Stimulated activated CD8-positive, alpha-beta memory T cell treated with anti-CD3 and anti-CD28 coated beads, Interleukin-15, amount 100 ng/mL, for 48 hours (primary cell): ENCODE data around the gene MTAP.
A peak's percentile ranks its signal among the peaks of the same experiment; 100 is the strongest.
"Not testable (repeated sequence)": the region's sequence is repeated elsewhere in the genome, so short reads cannot be mapped to it uniquely, and the experiment has no call there.

Experiments used
- DNase-seq, 2 donors: peaks; one replicate each; pipeline ENCODE4 v3.0.0-alpha.2; 2020; ENCODE audit warnings: low read depth in 2 of 2

MTAP gene

GRCh38 chr9:21919377-21920362 is 117.2 kb downstream of the MTAP start:
- DNase-seq, result no peak

DNA sequence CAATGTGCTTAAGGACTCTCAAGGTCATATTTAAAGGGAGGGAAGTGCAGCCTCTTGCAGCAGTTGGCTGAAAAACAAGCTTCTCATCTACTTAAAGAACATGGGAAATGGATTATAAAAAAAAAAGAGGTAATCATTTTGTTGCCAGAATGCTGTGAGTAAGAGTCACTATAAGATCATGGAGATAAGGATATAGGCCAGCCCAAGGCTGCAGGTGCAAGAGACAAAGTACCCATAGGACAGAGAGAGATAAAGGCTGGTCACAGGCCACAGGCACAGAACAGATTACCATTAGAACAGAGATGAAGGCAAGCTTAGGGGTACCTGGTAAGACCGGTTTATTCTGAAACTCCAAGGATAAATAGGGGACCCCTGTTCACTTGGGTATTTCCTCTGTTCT is 121.3 kb downstream of the MTAP start:
- no peak for DNase-seq

- DNase-seq, result no peak
Measured at GRCh38 chr9:21927752-21928151, 125.3 kb downstream of the MTAP start.

DNA sequence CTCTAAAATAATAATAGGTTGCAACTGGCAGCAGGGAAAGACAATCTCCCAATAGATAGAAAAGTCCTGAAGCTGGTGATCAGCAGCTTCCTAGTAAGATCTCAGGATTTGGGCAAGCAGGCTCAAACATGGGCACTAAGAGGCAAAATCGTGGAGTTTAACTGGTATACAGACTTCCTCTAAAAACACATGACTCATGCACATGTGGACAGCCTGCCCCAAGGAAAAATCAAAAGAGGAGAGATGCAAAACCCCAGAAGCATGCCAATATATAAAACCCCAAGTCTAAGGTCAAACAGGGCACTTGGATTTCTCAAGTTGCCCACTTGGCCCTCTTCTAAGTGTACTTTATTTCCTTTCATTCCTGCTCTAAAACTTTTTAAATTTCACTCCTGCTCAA is 129.0 kb downstream of the MTAP start:
- DNase-seq, result no peak

DNA sequence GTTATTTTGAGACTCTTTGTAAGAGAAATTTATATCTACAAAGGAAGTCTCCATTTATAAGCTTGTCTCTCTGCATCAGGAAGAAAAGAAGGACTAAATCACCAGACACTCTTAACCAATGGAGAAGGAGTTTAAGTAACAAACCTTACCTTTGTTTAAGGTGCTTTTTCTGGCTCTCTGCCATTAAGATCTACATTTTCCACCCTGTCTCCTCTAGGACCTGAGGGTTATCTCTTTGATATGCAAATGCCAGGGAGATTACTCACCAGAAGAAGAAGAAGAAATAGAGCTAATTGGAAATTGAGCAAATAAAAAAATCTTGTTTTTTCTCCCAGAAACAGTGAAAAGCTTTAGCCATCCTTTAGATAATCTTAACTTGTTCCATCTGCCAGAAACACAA is 130.8 kb downstream of the MTAP start:
- no peak for DNase-seq

- DNase-seq, result no peak
Measured at GRCh38 chr9:21933865-21934264, 131.4 kb downstream of the MTAP start.

DNA sequence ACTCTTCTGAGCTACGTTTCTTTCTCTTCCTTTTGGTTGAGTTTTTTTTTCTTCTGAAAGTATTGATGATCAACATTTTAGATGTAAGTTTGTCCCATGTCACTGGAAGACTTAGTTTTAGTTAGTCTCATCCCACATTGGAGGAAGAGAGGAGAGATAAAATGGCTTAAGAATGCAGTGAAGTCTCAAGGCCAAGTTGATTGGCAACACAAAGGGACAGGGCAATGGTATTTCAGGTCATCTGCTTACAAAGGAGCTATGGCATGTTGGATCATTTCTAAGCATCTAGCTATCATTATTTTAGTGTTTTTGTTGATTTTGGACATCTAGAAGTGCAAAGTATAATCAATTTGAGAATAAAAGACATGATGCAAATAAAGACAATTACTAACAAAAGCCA is 133.2 kb downstream of the MTAP start:
- no peak for DNase-seq

DNA sequence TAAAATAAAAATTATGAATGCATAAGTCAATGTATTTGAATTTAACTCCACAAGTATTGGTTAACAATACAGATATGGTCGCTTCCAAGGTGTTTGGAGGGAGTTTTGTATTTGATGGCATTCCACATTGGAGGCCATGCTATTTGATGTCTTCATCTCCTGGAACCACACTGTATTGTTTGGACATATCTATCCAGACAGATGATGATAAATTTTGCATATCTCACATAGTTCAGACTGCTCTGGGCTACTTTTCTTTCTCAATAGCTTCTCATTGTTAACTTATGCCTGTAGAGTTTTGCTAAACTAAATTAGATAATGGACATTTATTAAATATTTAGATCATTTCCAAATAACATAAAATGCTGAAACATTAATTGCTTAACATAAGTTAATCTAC is 133.7 kb downstream of the MTAP start:
- DNase-seq, result no peak

DNA sequence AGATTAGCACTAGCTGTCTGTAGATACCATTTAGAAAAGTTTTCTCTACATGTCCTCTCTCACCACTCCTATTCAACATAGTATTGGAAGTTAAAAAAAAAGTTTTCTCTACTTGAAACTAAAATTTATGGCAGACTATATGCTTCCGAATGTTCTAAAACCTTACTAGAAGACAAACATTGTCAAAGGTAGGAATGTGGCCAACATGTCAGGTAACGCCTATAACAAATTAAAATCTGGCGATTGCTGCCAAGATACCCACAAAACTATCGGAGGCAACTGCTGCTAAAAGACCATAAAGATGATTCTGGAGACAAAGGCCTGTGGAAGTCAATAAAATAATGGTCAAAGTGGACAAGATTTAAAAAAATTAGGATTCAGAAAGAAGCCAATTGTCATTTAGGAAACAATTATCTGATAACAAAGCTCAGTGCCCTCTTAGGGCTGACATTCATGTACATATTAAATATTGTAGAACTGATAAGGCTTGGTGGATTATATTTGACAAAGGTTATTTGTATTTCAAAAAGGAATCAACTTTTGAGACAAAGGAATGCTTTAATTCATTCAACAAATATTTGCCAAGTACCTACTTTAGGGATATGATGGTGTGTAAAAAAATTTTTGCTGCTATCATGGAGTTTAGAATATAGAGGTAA is 139.0 kb downstream of the MTAP start:
- no peak for DNase-seq

- no peak for DNase-seq
Measured at GRCh38 chr9:21943464-21943863, 141.0 kb downstream of the MTAP start.

DNA sequence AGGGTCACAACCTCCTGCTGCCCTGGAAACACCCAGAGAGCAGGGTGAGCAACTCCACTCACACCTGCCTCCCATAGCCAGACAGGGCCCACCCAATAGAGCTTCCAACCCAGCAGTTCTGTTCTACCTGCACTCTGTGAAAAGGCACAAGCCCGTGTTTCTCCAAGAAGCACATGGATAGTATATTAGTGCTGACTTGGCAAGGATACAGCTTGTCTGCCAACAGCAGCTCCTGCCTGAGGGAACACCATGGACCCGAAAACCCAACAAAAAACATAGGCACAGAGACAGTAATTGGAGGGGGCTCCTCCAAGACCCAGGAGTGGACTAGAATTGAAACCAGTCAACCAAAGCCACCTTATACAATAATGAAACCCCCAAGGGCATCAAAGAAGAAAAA is 143.2 kb downstream of the MTAP start:
- DNase-seq, result no peak

DNA sequence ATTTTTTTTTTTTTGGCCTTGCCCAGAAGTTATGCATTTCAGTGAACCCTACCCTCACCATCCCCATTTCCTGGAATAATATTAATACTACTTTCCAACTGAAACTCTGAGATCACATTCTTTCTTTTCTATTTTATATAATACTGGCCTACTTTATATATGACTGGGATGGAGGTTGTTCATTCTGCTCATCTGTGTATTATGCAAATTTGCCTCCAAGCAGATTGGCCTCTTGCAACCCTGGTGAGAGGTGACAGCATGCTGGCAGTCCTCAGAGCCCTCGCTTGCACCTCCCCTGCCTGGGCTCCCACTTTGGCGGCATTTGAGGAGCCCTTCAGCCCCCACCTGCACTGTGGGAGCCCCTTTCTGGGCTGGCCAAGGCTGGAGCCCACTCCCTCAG is 156.4 kb downstream of the MTAP start:
- DNase-seq, result no peak

DNA sequence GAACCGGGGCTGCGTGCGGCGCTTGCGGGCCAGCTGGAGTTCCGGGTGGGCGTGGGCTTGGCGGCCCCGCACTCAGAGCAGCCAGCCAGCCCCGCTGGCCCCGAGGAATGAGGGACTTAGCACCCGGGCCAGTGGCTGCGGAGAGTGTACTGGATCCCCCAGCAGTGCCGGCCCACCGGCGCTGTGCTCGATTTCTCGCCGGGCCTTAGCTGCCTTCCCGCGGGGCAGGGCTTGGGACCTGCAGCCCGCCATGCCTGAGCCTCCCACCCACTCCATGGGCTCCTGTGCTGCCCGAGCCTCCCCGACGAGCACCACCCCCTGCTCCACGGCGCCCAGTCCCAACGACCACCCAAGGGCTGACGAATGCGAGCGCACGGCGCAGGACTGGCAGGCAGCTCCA is 156.8 kb downstream of the MTAP start:
- DNase-seq, result not testable (repeated sequence)

- DNase-seq, result no peak
Measured at GRCh38 chr9:21961569-21961968, 159.1 kb downstream of the MTAP start.

GRCh38 chr9:21964925-21965385 is 162.5 kb downstream of the MTAP start:
- DNase-seq, result peak; percentile 40 to 43

DNA sequence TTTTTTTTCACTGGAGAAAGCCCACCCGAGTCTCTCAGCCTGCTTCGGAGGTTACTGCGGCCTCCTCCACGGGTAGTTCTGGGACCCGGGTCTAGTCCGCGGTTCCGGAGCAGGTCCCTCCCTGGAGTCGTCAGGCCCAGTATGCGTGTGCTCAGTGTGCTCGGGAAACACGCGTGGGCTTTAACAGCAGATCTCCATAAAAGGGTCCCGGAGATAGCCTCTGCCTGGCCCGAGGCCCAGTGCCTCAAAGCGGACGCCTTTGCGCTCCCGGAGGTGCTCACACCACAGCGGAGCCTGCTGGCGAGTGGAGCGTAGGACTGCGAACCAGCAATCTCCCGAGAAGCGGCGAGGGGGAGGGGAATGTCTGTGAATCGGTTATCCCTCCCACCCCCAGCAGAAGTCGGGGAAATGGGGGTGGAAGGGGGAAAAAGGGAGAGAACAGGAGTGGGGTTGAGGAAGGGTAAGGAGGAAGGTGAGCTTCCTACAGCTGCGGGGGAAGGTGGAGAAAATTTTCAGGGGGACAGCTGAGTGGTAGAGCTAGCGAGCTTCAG is 163.0 kb downstream of the MTAP start:
- DNase-seq, result peak in 1 of 2 donors; percentile 33

DNA sequence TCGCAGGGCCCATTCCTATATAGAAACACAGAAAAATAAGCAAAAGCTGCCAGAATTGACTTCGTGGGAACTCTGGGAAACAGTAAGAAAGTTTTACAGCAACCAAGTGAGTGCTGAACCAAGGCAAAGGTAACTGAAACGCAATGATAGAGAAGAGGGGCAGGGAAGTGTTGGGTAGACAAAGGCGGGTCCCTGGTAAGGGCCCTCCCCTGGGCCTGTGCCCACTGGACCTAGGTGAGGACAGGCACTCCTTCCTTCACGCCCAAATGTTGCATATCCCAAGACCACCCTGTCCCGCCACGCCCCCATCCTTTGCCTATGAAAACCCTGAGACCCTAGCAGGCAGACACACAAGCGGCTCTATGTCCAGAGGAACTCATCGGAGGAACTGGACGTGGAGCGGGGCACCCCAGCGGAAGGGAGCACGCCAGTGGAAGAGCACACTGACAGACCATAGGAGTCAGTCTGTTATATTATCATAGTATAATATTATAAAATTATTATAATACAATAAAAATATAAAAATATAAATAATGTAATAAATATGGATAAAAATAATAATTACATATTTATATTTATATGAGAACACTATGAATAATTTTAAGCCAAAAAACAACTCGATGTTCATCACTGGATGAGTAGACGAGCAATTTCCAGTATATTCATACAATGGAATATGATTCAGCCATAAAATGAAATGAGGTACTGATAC is 163.9 kb downstream of the MTAP start:
- no peak for DNase-seq

GRCh38 chr9:21967169-21967568 is 164.7 kb downstream of the MTAP start:
- DNase-seq, result no peak

- no peak for DNase-seq
Measured at GRCh38 chr9:21967702-21968101, 165.3 kb downstream of the MTAP start.

- no peak for DNase-seq
Measured at GRCh38 chr9:21968331-21969010, 166.0 kb downstream of the MTAP start.
